ENCODE results near the gene MICALL1.

MICALL1 gene

GRCh38 chr22:37892566-37893335 is 13.3 kb upstream of the MICALL1 start:
- Histone ChIP-seq H3K36me3 (ENCODE audit: insufficient read depth, low read length) (no peaks in the 10 kb centered on the region), H3K27me3 (ENCODE audit: insufficient read depth, low read length) (no peaks in the 10 kb centered on the region), H3K79me2 (ENCODE audit: control insufficient read depth, insufficient read depth, low read length, unreplicated experiment) (no peaks in the 10 kb centered on the region), H3K27ac (ENCODE audit: low read depth, low read length) (no peak overlapping the region), H3K4me3 (ENCODE audit: low read depth, low read length) (no peak overlapping the region), H3K4me1 (ENCODE audit: control insufficient read depth, insufficient read depth, low read length, unreplicated experiment) (peaks cover 5% of the 10 kb centered on the region), H2AFZ (ENCODE audit: low read length, unreplicated experiment) (no peak overlapping the region)

GRCh38 chr22:37893583-37893983 is 12.5 kb upstream of the MICALL1 start:
- no peaks in the 10 kb centered on the region for H3K27me3 ChIP-seq (ENCODE audit: insufficient read depth, low read length)
- no peak overlapping the region for H3K27ac ChIP-seq (ENCODE audit: low read depth, low read length)
- H3K4me3 ChIP-seq (ENCODE audit: low read depth, low read length): no peak overlapping the region
- no peaks in the 10 kb centered on the region for H3K79me2 ChIP-seq (ENCODE audit: control insufficient read depth, insufficient read depth, low read length, unreplicated experiment)
- no peaks in the 10 kb centered on the region for H3K36me3 ChIP-seq (ENCODE audit: insufficient read depth, low read length)
- H3K4me1 ChIP-seq (ENCODE audit: control insufficient read depth, insufficient read depth, low read length, unreplicated experiment): peaks cover 2% of the 10 kb centered on the region
- no peak overlapping the region for H2AFZ ChIP-seq (ENCODE audit: low read length, unreplicated experiment)

GRCh38 chr22:37894939-37895670 is 11.0 kb upstream of the MICALL1 start:
- Histone ChIP-seq H2AFZ (ENCODE audit: low read length, unreplicated experiment) (no peak overlapping the region), H3K27ac (ENCODE audit: low read depth, low read length) (no peak overlapping the region), H3K27me3 (ENCODE audit: insufficient read depth, low read length) (no peaks in the 10 kb centered on the region), H3K36me3 (ENCODE audit: insufficient read depth, low read length) (no peaks in the 10 kb centered on the region), H3K79me2 (ENCODE audit: control insufficient read depth, insufficient read depth, low read length, unreplicated experiment) (no peaks in the 10 kb centered on the region), H3K4me3 (ENCODE audit: low read depth, low read length) (no peak overlapping the region), H3K4me1 (ENCODE audit: control insufficient read depth, insufficient read depth, low read length, unreplicated experiment) (peaks cover 2% of the 10 kb centered on the region)

- Histone ChIP-seq H3K4me3 (ENCODE audit: low read depth, low read length) (no peak overlapping the region), H3K79me2 (ENCODE audit: control insufficient read depth, insufficient read depth, low read length, unreplicated experiment) (no peaks in the 10 kb centered on the region), H3K36me3 (ENCODE audit: insufficient read depth, low read length) (no peaks in the 10 kb centered on the region), H3K27ac (ENCODE audit: low read depth, low read length) (no peak overlapping the region), H2AFZ (ENCODE audit: low read length, unreplicated experiment) (no peak overlapping the region), H3K4me1 (ENCODE audit: control insufficient read depth, insufficient read depth, low read length, unreplicated experiment) (peaks cover 2% of the 10 kb centered on the region), H3K27me3 (ENCODE audit: insufficient read depth, low read length) (no peaks in the 10 kb centered on the region)
Observed at GRCh38 chr22:37896181-37896592, 9.9 kb upstream of the MICALL1 start.

- no peak overlapping the region for H3K4me3 ChIP-seq (ENCODE audit: low read depth, low read length)
- H2AFZ ChIP-seq (ENCODE audit: low read length, unreplicated experiment): no peak overlapping the region
- no peaks in the 10 kb centered on the region for H3K36me3 ChIP-seq (ENCODE audit: insufficient read depth, low read length)
- no peaks in the 10 kb centered on the region for H3K27me3 ChIP-seq (ENCODE audit: insufficient read depth, low read length)
- H3K4me1 ChIP-seq (ENCODE audit: control insufficient read depth, insufficient read depth, low read length, unreplicated experiment): peaks cover 2% of the 10 kb centered on the region
- H3K27ac ChIP-seq (ENCODE audit: low read depth, low read length): no peak overlapping the region
- H3K79me2 ChIP-seq (ENCODE audit: control insufficient read depth, insufficient read depth, low read length, unreplicated experiment): no peaks in the 10 kb centered on the region
Observed at GRCh38 chr22:37896939-37897338, 9.2 kb upstream of the MICALL1 start.

- Histone ChIP-seq H2AFZ (ENCODE audit: low read length, unreplicated experiment) (no peak overlapping the region), H3K27ac (ENCODE audit: low read depth, low read length) (no peak overlapping the region), H3K4me3 (ENCODE audit: low read depth, low read length) (no peak overlapping the region), H3K36me3 (ENCODE audit: insufficient read depth, low read length) (no peaks in the 10 kb centered on the region), H3K27me3 (ENCODE audit: insufficient read depth, low read length) (no peaks in the 10 kb centered on the region), H3K4me1 (ENCODE audit: control insufficient read depth, insufficient read depth, low read length, unreplicated experiment) (peaks cover 2% of the 10 kb centered on the region), H3K79me2 (ENCODE audit: control insufficient read depth, insufficient read depth, low read length, unreplicated experiment) (no peaks in the 10 kb centered on the region)
Observed at GRCh38 chr22:37897807-37898206, 8.3 kb upstream of the MICALL1 start.

- H2AFZ ChIP-seq (ENCODE audit: low read length, unreplicated experiment): no peak overlapping the region
- peaks cover 2% of the 10 kb centered on the region for H3K4me1 ChIP-seq (ENCODE audit: control insufficient read depth, insufficient read depth, low read length, unreplicated experiment)
- no peak overlapping the region for H3K27ac ChIP-seq (ENCODE audit: low read depth, low read length)
- H3K27me3 ChIP-seq (ENCODE audit: insufficient read depth, low read length): no peaks in the 10 kb centered on the region
- H3K36me3 ChIP-seq (ENCODE audit: insufficient read depth, low read length): no peaks in the 10 kb centered on the region
- no peak overlapping the region for H3K4me3 ChIP-seq (ENCODE audit: low read depth, low read length)
- H3K79me2 ChIP-seq (ENCODE audit: control insufficient read depth, insufficient read depth, low read length, unreplicated experiment): no peaks in the 10 kb centered on the region
Observed at GRCh38 chr22:37898441-37899181, 7.5 kb upstream of the MICALL1 start.

- Histone ChIP-seq H2AFZ (ENCODE audit: low read length, unreplicated experiment) (no peak overlapping the region), H3K27me3 (ENCODE audit: insufficient read depth, low read length) (no peaks in the 10 kb centered on the region), H3K79me2 (ENCODE audit: control insufficient read depth, insufficient read depth, low read length, unreplicated experiment) (peaks cover 30% of the 10 kb centered on the region), H3K36me3 (ENCODE audit: insufficient read depth, low read length) (no peaks in the 10 kb centered on the region), H3K4me3 (ENCODE audit: low read depth, low read length) (peak overlapping the region; percentile 78), H3K4me1 (ENCODE audit: control insufficient read depth, insufficient read depth, low read length, unreplicated experiment) (peaks cover 18% of the 10 kb centered on the region), H3K27ac (ENCODE audit: low read depth, low read length) (peak overlapping the region; percentile 98)
Observed at GRCh38 chr22:37904572-37905533, 1.2 kb upstream of the MICALL1 start.

GRCh38 chr22:37906364-37907008 is 389 bp downstream of the MICALL1 start:
- H2AFZ ChIP-seq (ENCODE audit: low read length, unreplicated experiment): no peak overlapping the region
- H3K36me3 ChIP-seq (ENCODE audit: insufficient read depth, low read length): no peaks in the 10 kb centered on the region
- H3K79me2 ChIP-seq (ENCODE audit: control insufficient read depth, insufficient read depth, low read length, unreplicated experiment): peaks cover 35% of the 10 kb centered on the region
- peak overlapping the region; percentile 60; the same call in 1 of the 2 replicates for H3K27ac ChIP-seq (ENCODE audit: low read depth, low read length)
- peaks cover 18% of the 10 kb centered on the region for H3K4me1 ChIP-seq (ENCODE audit: control insufficient read depth, insufficient read depth, low read length, unreplicated experiment)
- H3K4me3 ChIP-seq (ENCODE audit: low read depth, low read length): peak overlapping the region; percentile 85
- no peaks in the 10 kb centered on the region for H3K27me3 ChIP-seq (ENCODE audit: insufficient read depth, low read length)

All from ACC112 (cell line).